ENCODE measurements around the gene TMEM273.

Gene TMEM273

GRCh38 chr10:49183596-49184542 lies 4.3 kb downstream of the TMEM273 start:
- H3K4me1 ChIP-seq (ENCODE audit: insufficient read depth, low read length): peaks cover 60% of the 10 kb centered on the region

GRCh38 chr10:49182776-49183175 lies 5.4 kb downstream of the TMEM273 start:
- no peak overlapping the region for H3K4me2 ChIP-seq (ENCODE audit: insufficient read depth, low read length)
- H3K9me3 ChIP-seq (ENCODE audit: insufficient read depth, low read length, severe bottlenecking): no peaks in the 10 kb centered on the region
- ATAC-seq (ENCODE audit: insufficient read depth, low read depth) (no peak), DNase-seq (no peak)
- H3K27me3 ChIP-seq (ENCODE audit: insufficient read depth, low read length, poor library complexity): no peaks in the 10 kb centered on the region
- H3K4me3 ChIP-seq (ENCODE audit: low read depth in 1 of 2, low read length in 2 of 2): no peak overlapping the region
- H3K27ac ChIP-seq (ENCODE audit: low read length): no peak overlapping the region
- H2AFZ ChIP-seq (ENCODE audit: low read depth, low read length): no peak overlapping the region
- no peak overlapping the region for H3K9ac ChIP-seq (ENCODE audit: low read depth, low read length)
- H4K20me1 ChIP-seq (ENCODE audit: insufficient read depth, low read length): no peaks in the 10 kb centered on the region
- no peaks in the 10 kb centered on the region for H3K36me3 ChIP-seq (ENCODE audit: insufficient read depth, low read length)
- TF ChIP-seq CTCF (IDR thresholded peaks at IDR 0.05; ENCODE audit: borderline replicate concordance, extremely low read depth, low read length, poor library complexity, severe bottlenecking): no peak
- no peak for TF ChIP-seq EZH2 (IDR thresholded peaks at IDR 0.05; ENCODE audit: borderline replicate concordance, low read depth, low read length, severe bottlenecking)
- H3K79me2 ChIP-seq (ENCODE audit: insufficient read depth, low read length): no peaks in the 10 kb centered on the region
- peaks cover 56% of the 10 kb centered on the region for H3K4me1 ChIP-seq (ENCODE audit: insufficient read depth, low read length)

More at GRCh38 chr10:49183596-49184542, 4.3 kb downstream of the TMEM273 start:
- DNase-seq (peak; percentile 50), ATAC-seq (ENCODE audit: insufficient read depth, low read depth) (peak; percentile 34)
- Histone ChIP-seq H3K4me2 (ENCODE audit: insufficient read depth, low read length) (peak overlapping the region; percentile 61), H4K20me1 (ENCODE audit: insufficient read depth, low read length) (no peaks in the 10 kb centered on the region), H3K9ac (ENCODE audit: low read depth, low read length) (peak overlapping the region; percentile 43), H3K27ac (ENCODE audit: low read length) (peak overlapping the region; percentile 86), H3K27me3 (ENCODE audit: insufficient read depth, low read length, poor library complexity) (no peaks in the 10 kb centered on the region), H2AFZ (ENCODE audit: low read depth, low read length) (0 out of 2 replicates have a peak overlapping the region, but pooled peaks have one; percentile 66), H3K36me3 (ENCODE audit: insufficient read depth, low read length) (no peaks in the 10 kb centered on the region), H3K4me3 (ENCODE audit: low read depth in 1 of 2, low read length in 2 of 2) (peak overlapping the region in 1 of 2 experiments; percentile 54; a peak in 2 of 4 replicates), H3K79me2 (ENCODE audit: insufficient read depth, low read length) (no peaks in the 10 kb centered on the region), H3K9me3 (ENCODE audit: insufficient read depth, low read length, severe bottlenecking) (no peaks in the 10 kb centered on the region)
- TF ChIP-seq EZH2 (IDR thresholded peaks at IDR 0.05; ENCODE audit: borderline replicate concordance, low read depth, low read length, severe bottlenecking): no peak
- no peak for TF ChIP-seq CTCF (IDR thresholded peaks at IDR 0.05; ENCODE audit: borderline replicate concordance, extremely low read depth, low read length, poor library complexity, severe bottlenecking)

DNA sequence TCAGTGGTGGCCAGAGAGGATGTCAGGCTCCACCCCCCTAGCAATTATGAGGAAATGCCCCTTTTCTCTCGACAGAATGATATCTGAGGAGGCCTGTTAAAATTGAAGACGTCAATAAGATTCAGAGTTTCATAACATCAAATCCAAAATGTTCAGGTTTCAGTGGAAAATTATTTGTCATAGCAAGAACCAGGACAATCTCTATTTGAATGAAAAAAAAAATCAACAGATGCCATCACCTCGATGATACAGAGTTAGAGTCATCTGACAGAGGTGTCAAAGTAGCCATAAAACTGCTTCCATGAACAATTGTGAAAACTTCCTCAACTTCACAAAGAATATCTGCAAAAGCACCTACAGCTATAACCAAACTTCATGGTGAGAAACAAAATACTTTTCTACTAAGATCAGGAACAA lies 7.7 kb downstream of the TMEM273 start:
- H3K27me3 ChIP-seq (ENCODE audit: insufficient read depth, low read length, poor library complexity): no peaks in the 10 kb centered on the region
- H3K27ac ChIP-seq (ENCODE audit: low read length): no peak overlapping the region
- no peak overlapping the region for H3K4me2 ChIP-seq (ENCODE audit: insufficient read depth, low read length)
- H3K36me3 ChIP-seq (ENCODE audit: insufficient read depth, low read length): no peaks in the 10 kb centered on the region
- H3K4me3 ChIP-seq (ENCODE audit: low read depth in 1 of 2, low read length in 2 of 2): no peak overlapping the region
- DNase-seq (no peak), ATAC-seq (ENCODE audit: insufficient read depth, low read depth) (no peak)
- no peak overlapping the region for H2AFZ ChIP-seq (ENCODE audit: low read depth, low read length)
- no peaks in the 10 kb centered on the region for H3K79me2 ChIP-seq (ENCODE audit: insufficient read depth, low read length)
- peaks cover 55% of the 10 kb centered on the region for H3K4me1 ChIP-seq (ENCODE audit: insufficient read depth, low read length)
- TF ChIP-seq EZH2 (IDR thresholded peaks at IDR 0.05; ENCODE audit: borderline replicate concordance, low read depth, low read length, severe bottlenecking): no peak
- no peak for TF ChIP-seq CTCF (IDR thresholded peaks at IDR 0.05; ENCODE audit: borderline replicate concordance, extremely low read depth, low read length, poor library complexity, severe bottlenecking)
- H3K9ac ChIP-seq (ENCODE audit: low read depth, low read length): no peak overlapping the region
- no peaks in the 10 kb centered on the region for H3K9me3 ChIP-seq (ENCODE audit: insufficient read depth, low read length, severe bottlenecking)
- H4K20me1 ChIP-seq (ENCODE audit: insufficient read depth, low read length): no peaks in the 10 kb centered on the region

All from DND-41 (cell line).